GM18951 (cell line): ENCODE data around the gene MAPK13.

Experiments used
- POLR2A ChIP-seq: IDR thresholded peaks from 4 replicates; pipeline ENCODE4 v1.6.1; 2011; ENCODE audit warnings: mild to moderate bottlenecking; ENCODE audit not compliant: insufficient read length, insufficient read depth; ENCODE audit errors: extremely low read depth
- in situ Hi-C: fragments of 300-500 bp; cut with MboI; formaldehyde crosslinking; loops from one replicate; pipeline ENCODE4 v1.12.0; 2022; ENCODE audit warnings: low sequenced_read_pairs, mixed read lengths, inconsistent platforms; ENCODE audit not compliant: unreplicated experiment

Gene MAPK13

DNA sequence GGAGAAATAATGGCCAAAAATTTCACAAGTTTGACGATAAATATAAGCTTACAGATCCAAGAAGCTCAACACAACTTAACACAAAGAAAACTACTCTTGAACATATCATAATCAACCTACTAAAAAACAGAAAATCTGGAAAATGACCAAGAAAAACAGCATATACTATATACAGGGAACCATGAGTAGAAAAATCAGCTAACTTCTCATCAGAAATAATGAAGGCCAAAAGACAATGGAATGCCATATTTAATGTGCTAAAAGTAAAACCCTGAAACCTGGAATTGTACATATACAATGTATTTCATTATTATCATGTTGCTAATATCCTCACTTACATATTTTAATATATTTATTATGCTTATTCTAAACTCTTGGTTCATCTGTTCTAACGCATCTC is 25.3 kb downstream of the MAPK13 start:
- TF ChIP-seq POLR2A, result no peak
- in situ Hi-C loops, result no loop called here

DNA sequence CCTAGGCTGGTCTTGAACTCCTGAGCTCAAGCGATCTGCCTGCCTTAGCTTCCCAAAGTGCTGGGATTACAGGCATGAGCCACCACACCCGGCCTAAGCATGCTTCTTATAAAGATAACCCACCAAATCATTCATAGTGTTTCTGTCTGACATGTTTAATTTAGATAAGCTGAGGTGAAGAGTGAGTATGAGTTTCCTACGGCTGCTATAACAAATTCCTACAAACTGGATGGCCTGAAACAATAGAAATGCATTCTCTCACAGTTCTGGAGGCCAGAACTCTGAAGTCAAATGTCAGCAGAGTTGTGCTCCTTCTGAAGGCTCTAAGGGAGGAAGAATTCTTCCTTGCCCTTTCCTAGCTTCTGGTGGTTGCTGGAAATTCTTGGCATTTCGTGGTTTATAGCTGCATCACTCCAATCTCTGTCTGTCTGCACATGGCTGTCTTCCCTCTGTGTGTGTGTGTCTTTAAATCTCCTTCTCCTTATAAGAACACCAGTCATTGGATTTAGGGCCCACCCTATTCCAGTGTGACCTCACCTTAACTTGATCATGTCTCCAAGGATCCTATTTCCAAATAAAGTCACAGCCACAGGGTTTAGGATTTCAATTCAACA is 29.9 kb downstream of the MAPK13 start:
- in situ Hi-C loops, result no loop called here
- no peak for TF ChIP-seq POLR2A

DNA sequence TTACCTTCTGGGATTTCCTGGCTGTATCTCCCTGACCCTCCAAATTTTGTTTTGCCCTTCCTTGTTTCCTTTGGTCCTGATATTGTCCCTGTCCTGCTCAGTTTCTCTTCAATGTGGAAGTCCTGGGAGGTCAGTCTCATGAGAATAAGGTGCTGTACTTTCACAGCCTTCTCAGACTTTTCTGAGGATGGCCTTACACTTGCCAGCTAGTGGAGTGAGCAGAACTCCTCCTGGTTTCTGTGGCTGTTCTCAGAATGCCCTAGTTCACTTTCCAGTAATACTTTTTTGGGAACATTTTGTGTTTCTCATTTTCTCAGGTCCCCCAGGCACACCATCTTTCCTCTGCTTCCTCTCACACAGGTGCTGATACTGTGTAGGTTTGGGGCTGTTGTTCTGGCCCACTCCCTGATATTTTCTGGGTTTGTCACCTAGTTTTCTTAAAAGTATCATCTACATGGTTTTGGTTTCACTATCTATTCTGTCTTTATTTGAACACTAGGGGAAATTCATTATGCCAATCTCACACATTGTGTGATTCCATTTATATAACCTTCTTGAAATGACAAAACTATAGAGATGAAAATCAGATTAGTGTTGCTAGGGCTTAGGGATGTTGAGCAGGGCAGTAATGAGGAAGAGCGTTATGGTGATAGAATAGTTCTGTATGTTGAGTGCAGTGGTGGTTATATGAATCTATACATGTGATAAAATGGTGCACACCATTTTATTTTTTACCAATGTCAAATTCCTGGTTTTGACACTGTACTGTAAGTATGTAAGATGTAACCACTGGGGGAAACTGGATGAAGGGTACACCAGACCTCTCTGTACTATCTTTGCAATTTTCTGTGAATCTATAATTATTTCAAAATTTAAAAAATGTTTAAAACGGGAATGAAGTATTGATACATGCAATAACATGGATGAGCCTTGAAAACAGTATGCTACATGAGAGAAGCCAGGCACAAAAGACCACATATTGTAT is 39.0 kb downstream of the MAPK13 start:
- in situ Hi-C loops, result loop anchor here (5.0 kb wide), 1 partner anchor 32 kb away; no protein-coding TSS in a partner anchor
- no peak for TF ChIP-seq POLR2A

DNA sequence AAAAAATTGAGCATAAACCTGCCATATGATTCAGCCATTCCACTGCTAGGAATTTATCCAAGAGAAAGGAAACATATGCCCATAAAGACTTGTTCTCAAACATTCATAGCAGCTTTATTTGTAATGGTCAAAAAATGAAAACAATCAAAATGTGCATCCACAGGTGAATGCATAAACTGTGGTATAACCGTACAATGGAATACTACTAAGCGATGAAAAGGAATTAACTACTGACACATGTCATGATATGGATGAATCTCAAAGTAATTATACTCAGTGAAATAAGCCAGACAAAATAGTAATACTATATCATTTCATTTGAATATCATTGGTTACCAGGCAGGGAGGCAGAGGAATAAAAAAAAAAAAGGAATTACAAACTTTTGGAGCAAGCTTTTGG is 40.4 kb downstream of the MAPK13 start:
- in situ Hi-C loops, result loop anchor here (5.0 kb wide), 1 partner anchor 33 kb away; no protein-coding TSS in a partner anchor
- no peak for TF ChIP-seq POLR2A

DNA sequence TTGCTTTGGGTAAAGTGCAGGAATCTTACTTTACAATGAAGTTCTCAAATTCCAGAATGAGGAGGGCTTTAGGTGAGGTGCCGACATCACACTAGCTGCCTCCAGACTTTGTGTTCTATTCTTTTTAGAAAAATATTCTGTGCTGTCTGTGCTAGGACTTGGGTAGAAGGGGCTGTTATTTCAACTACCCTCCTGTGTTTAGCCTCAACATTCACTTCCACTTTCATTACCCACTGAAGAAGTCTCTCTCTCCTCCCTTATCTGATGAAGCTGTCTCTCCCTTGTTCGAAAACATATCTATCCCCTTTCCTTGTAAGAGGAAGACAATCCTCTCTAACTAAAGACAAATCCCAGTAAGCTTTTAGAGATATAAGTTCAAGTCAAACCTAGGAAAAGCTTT is 41.3 kb downstream of the MAPK13 start:
- TF ChIP-seq POLR2A, result no peak

DNA sequence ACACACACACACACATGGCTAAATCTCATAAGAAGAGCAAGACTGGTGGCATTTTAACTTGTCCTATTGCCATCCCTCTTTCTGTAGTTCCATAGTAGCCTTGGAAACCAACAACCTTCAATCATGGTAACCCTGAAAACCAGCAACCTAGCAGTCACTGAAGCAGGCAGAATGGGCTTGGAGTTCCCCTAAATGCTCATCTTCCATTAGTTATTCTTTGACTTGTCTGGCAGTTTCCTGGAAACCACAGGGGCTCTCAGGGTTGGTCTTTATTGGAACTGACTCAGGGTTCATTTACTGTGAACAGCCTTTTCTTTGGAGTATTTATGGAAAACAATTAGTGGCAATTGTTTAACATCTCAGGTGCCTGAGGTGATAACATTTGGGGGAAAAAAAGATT is 46.9 kb downstream of the MAPK13 start:
- in situ Hi-C loops, result no loop called here

More for the DNA sequence above, 41.3 kb downstream of the MAPK13 start:
- in situ Hi-C loops, result loop anchor here (5.0 kb wide), 1 partner anchor 34 kb away; no protein-coding TSS in a partner anchor

DNA sequence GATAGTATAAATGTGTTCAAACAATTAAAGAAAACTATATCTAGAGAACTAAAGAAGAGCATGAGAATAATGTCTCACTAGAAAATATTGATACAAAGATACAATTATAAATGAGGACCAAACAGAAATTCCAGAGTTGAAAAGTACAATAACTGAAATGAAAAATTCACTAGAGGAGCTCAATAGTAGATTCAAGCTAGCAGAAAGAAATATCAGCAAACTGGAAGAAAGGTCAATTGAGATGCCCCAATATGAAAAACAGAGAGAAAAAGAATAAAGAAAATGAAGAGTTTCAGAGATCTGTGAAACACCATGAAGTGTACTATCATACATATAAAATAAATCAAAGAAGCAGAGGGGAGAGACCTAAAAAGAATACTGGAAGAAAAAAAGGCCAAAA is 48.2 kb downstream of the MAPK13 start:
- TF ChIP-seq POLR2A, result no peak
- in situ Hi-C loops, result no loop called here

More for the DNA sequence above, 46.9 kb downstream of the MAPK13 start:
- no peak for TF ChIP-seq POLR2A

DNA sequence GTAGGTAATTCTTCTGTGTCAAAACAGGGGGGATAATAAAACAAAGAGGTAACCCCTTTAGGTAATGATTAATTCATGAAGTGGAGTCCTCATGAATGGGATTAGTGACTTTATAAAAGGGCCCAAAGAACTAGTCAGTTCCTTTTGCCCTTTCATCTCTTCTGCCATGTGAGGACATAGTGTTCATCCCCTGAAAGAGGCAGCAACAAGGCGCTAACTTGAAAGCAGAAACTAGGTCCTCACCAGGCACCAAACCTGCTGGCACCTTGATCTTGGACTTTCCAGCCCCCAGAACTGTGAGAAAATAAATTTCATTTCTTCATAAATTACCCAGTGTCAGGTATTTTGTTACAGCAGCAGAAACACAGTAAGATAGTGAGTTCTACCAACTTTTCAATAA is 49.8 kb downstream of the MAPK13 start:
- in situ Hi-C loops, result no loop called here
- TF ChIP-seq POLR2A, result no peak

DNA sequence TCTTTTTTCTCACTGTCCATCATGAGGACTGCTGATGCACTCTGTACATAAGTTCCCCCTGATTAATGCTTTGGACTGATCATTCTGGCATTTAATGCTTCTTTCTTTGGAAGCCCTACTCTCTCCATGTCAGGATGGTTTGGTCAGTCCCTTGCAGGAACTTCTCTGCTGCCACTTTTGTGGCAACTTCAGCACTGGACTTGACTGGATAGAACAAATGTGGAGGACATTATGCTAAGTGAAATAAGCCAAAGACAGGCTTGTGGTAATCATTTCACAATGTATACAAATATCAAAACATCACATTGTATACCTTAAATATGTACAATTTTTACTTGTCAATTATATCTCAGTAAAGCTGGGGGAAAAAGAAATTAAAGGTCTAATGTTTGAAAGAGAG is 54.0 kb downstream of the MAPK13 start:
- in situ Hi-C loops, result no loop called here
- TF ChIP-seq POLR2A, result no peak

DNA sequence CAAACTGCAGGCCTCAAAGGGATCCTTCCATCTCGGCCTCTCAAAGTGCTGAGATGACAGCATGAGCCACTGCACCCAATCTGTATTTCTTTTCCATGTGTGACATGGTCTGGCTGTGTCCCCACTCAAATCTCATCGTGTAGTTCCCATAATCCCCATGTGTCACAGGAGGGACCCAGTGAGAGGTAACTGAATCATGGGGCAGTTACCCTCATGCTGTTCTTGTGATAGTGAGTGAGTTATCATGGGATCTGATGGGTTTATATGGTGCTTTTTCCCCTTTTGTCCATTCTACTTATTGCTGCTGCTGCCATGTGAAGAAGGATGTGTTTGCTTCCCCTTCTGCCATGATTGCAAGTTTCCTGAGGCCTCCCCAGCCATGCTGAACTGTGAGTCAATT is 55.9 kb downstream of the MAPK13 start:
- in situ Hi-C loops, result no loop called here
- no peak for TF ChIP-seq POLR2A

DNA sequence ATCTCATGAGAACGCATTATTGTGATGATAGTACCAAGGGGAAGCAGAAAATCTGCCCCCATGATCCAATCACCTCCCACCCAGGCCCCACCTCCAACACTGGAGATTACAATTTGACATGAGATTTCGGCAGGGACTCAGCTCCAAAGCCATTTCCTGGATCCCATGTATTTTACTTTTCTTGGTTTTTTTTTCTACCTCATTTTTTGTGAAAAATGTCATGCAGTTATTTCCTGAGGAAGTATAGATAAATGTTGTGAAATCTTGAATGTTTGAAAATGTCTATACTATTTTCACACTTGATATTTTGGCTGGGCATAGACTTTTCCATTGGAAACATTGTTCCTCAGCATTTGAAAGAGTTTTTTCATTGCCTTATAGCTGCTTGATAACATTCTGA is 57.1 kb downstream of the MAPK13 start:
- TF ChIP-seq POLR2A, result no peak

More for the DNA sequence above, 57.1 kb downstream of the MAPK13 start:
- in situ Hi-C loops, result no loop called here
